Measurements from ENCODE around the gene APOA1.

- TF ChIP-seq, protein P1, sequence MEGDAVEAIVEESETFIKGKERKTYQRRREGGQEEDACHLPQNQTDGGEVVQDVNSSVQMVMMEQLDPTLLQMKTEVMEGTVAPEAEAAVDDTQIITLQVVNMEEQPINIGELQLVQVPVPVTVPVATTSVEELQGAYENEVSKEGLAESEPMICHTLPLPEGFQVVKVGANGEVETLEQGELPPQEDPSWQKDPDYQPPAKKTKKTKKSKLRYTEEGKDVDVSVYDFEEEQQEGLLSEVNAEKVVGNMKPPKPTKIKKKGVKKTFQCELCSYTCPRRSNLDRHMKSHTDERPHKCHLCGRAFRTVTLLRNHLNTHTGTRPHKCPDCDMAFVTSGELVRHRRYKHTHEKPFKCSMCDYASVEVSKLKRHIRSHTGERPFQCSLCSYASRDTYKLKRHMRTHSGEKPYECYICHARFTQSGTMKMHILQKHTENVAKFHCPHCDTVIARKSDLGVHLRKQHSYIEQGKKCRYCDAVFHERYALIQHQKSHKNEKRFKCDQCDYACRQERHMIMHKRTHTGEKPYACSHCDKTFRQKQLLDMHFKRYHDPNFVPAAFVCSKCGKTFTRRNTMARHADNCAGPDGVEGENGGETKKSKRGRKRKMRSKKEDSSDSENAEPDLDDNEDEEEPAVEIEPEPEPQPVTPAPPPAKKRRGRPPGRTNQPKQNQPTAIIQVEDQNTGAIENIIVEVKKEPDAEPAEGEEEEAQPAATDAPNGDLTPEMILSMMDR (IDR thresholded peaks at IDR 0.05) = no peak
- TF ChIP-seq POLR2A (IDR thresholded peaks at IDR 0.05) = no peak
Observed at GRCh38 chr11:116852261-116853031, 15.0 kb upstream of the APOA1 start.
